Mesendoderm (in vitro differentiated cells): ENCODE data around the gene ZNF398.

Source experiments
- DNase-seq: peaks from one replicate; pipeline ENCODE4 v3.0.0; 2013
- H2AK5ac ChIP-seq: 2 replicates; pipeline ENCODE4 v1.6.1; 2013; ENCODE audit warnings: low read length, inconsistent platforms
- H2BK120ac ChIP-seq: 2 replicates; pipeline ENCODE4 v1.6.1; 2013; ENCODE audit warnings: low read depth, mild to moderate bottlenecking, low read length, moderate library complexity, mixed read lengths
- H2BK15ac ChIP-seq: replicated peaks from 2 replicates; pipeline ENCODE4 v1.6.1; 2013; ENCODE audit warnings: low read depth, mild to moderate bottlenecking, moderate library complexity
- H2BK5ac ChIP-seq: 2 replicates; pipeline ENCODE4 v1.6.1; 2013; ENCODE audit warnings: low read length, inconsistent platforms
- H3K18ac ChIP-seq: 2 replicates; pipeline ENCODE4 v1.6.1; 2013; ENCODE audit warnings: mild to moderate bottlenecking, low read length, mixed read lengths
- H3K23ac ChIP-seq: one replicate; pipeline ENCODE4 v1.6.1; 2013; ENCODE audit warnings: low read length
- H3K27ac ChIP-seq: 2 replicates; pipeline ENCODE4 v1.5.1; 2013; ENCODE audit warnings: low read depth, mild to moderate bottlenecking, inconsistent platforms, low read length, moderate library complexity
- H3K27me3 ChIP-seq: 2 replicates; pipeline ENCODE4 v1.6.1; 2013; ENCODE audit warnings: low read length, control low read depth, mild to moderate bottlenecking, inconsistent platforms; ENCODE audit not compliant: insufficient read depth, poor library complexity
- H3K36me3 ChIP-seq: 2 replicates; pipeline ENCODE4 v1.6.1; 2013; ENCODE audit warnings: low read length, inconsistent platforms; ENCODE audit not compliant: control insufficient read depth, insufficient read depth
- H3K4ac ChIP-seq: one replicate; pipeline ENCODE4 v1.6.1; 2013; ENCODE audit warnings: low read depth, mild to moderate bottlenecking, low read length, moderate library complexity
- H3K4me1 ChIP-seq: 2 replicates; pipeline ENCODE4 v1.6.1; 2013; ENCODE audit warnings: low read depth, low read length, inconsistent platforms; ENCODE audit not compliant: control insufficient read depth
- H3K4me2 ChIP-seq: 2 replicates; pipeline ENCODE4 v1.6.1; 2013; ENCODE audit warnings: low read length
- H3K4me3 ChIP-seq: 2 replicates; pipeline ENCODE4 v1.5.1; 2013; ENCODE audit warnings: mild to moderate bottlenecking, low read length
- H3K56ac ChIP-seq: one replicate; pipeline ENCODE4 v1.6.1; 2013; ENCODE audit warnings: low read length
- H3K79me1 ChIP-seq: 2 replicates; pipeline ENCODE4 v1.6.1; 2013; ENCODE audit warnings: low read length, inconsistent platforms
- H3K79me2 ChIP-seq: 2 replicates; pipeline ENCODE4 v1.6.1; 2013; ENCODE audit warnings: mild to moderate bottlenecking, low read length; ENCODE audit not compliant: control insufficient read depth, insufficient read depth
- H3K9ac ChIP-seq: 2 replicates; pipeline ENCODE4 v1.6.1; 2013; ENCODE audit warnings: low read length, inconsistent platforms
- H4K5ac ChIP-seq: one replicate; pipeline ENCODE4 v1.6.1; 2013; ENCODE audit warnings: low read length
- H4K8ac ChIP-seq: one replicate; pipeline ENCODE4 v1.6.1; 2013; ENCODE audit warnings: low read depth, mild to moderate bottlenecking, control low read depth, low read length, moderate library complexity
- WGBS: extraction: QIAGEN DNeasy Blood & Tissue Kit; methylation state at CpG from one replicate; pipeline ENCODE4 v1.1.7; 2013; ENCODE audit warnings: low lambda C conversion rate, missing lambda C conversion rate; ENCODE audit not compliant: insufficient coverage; ENCODE audit errors: extremely low coverage; 5-methylcytosine and 5-hydroxymethylcytosine counted together

The ZNF398 gene

GRCh38 chr7:149153346-149153745 is 6.1 kb downstream of the ZNF398 start:
- Histone ChIP-seq H2BK5ac (no peak overlapping the region), H2AK5ac (no peak overlapping the region), H3K9ac (no peak overlapping the region), H3K4me1 (no peaks in the 10 kb centered on the region), H3K56ac (no peak overlapping the region), H3K79me1 (peaks cover 3% of the 10 kb centered on the region), H3K4me2 (no peak overlapping the region), H4K5ac (no peak overlapping the region), H3K27ac (no peak overlapping the region), H4K8ac (no peak overlapping the region), H3K27me3 (no peaks in the 10 kb centered on the region), H2BK120ac (no peak overlapping the region), H3K4ac (no peak overlapping the region), H3K18ac (no peak overlapping the region), H3K23ac (no peak overlapping the region), H2BK15ac (no peak overlapping the region), H3K4me3 (no peak overlapping the region), H3K36me3 (no peaks in the 10 kb centered on the region), H3K79me2 (peaks cover 43% of the 10 kb centered on the region)
- no peak for DNase-seq
- WGBS, result no CpG with 5 or more reads among the region's 2 CpGs

GRCh38 chr7:149154056-149154455 is 6.8 kb downstream of the ZNF398 start:
- no peak overlapping the region for H3K9ac ChIP-seq

GRCh38 chr7:149156898-149157297 is 9.6 kb downstream of the ZNF398 start:
- H3K79me1 ChIP-seq, result no peaks in the 10 kb centered on the region
- WGBS, result no CpG with 5 or more reads among the region's 6 CpGs
- no peak overlapping the region for H3K4me3 ChIP-seq
- no peak overlapping the region for H2BK120ac ChIP-seq
- no peak overlapping the region for H3K56ac ChIP-seq
- no peak overlapping the region for H4K5ac ChIP-seq
- no peaks in the 10 kb centered on the region for H3K36me3 ChIP-seq
- H3K9ac ChIP-seq, result no peak overlapping the region
- H2BK15ac ChIP-seq, result no peak overlapping the region
- no peak overlapping the region for H2AK5ac ChIP-seq
- no peak overlapping the region for H2BK5ac ChIP-seq
- H3K79me2 ChIP-seq, result peaks cover 17% of the 10 kb centered on the region
- no peak overlapping the region for H3K4me2 ChIP-seq
- H3K4me1 ChIP-seq, result no peaks in the 10 kb centered on the region
- no peaks in the 10 kb centered on the region for H3K27me3 ChIP-seq
- H3K23ac ChIP-seq, result no peak overlapping the region
- no peak overlapping the region for H4K8ac ChIP-seq
- H3K18ac ChIP-seq, result no peak overlapping the region
- H3K4ac ChIP-seq, result no peak overlapping the region
- no peak overlapping the region for H3K27ac ChIP-seq
- no peak for DNase-seq

More at GRCh38 chr7:149154056-149154455, 6.8 kb downstream of the ZNF398 start:
- H2AK5ac ChIP-seq, result no peak overlapping the region
- peaks cover 38% of the 10 kb centered on the region for H3K79me2 ChIP-seq
- H2BK120ac ChIP-seq, result no peak overlapping the region
- no peak overlapping the region for H3K4ac ChIP-seq
- no peak overlapping the region for H3K4me3 ChIP-seq
- H2BK5ac ChIP-seq, result no peak overlapping the region
- H3K27me3 ChIP-seq, result no peaks in the 10 kb centered on the region
- H4K8ac ChIP-seq, result no peak overlapping the region
- no peak overlapping the region for H3K56ac ChIP-seq
- no CpG with 5 or more reads among the region's 11 CpGs for WGBS
- H3K18ac ChIP-seq, result no peak overlapping the region
- H3K4me1 ChIP-seq, result no peaks in the 10 kb centered on the region
- peaks cover 3% of the 10 kb centered on the region for H3K79me1 ChIP-seq
- no peak for DNase-seq
- no peak overlapping the region for H3K27ac ChIP-seq
- H2BK15ac ChIP-seq, result no peak overlapping the region
- H3K36me3 ChIP-seq, result no peaks in the 10 kb centered on the region
- H3K4me2 ChIP-seq, result no peak overlapping the region
- no peak overlapping the region for H3K23ac ChIP-seq
- H4K5ac ChIP-seq, result no peak overlapping the region

GRCh38 chr7:149161241-149161848 is 14.1 kb downstream of the ZNF398 start:
- no CpG with 5 or more reads among the region's 5 CpGs for WGBS
- no peaks in the 10 kb centered on the region for H3K4me1 ChIP-seq
- H4K5ac ChIP-seq, result no peak overlapping the region
- H3K79me2 ChIP-seq, result peaks cover 4% of the 10 kb centered on the region
- no peak overlapping the region for H3K4ac ChIP-seq
- no peak overlapping the region for H2BK15ac ChIP-seq
- H4K8ac ChIP-seq, result no peak overlapping the region
- no peaks in the 10 kb centered on the region for H3K79me1 ChIP-seq
- no peak overlapping the region for H3K18ac ChIP-seq
- no peak overlapping the region for H2BK5ac ChIP-seq
- H3K4me3 ChIP-seq, result no peak overlapping the region
- no peaks in the 10 kb centered on the region for H3K27me3 ChIP-seq
- no peak overlapping the region for H2AK5ac ChIP-seq
- no peak for DNase-seq
- no peak overlapping the region for H3K4me2 ChIP-seq
- H3K36me3 ChIP-seq, result no peaks in the 10 kb centered on the region
- no peak overlapping the region for H3K23ac ChIP-seq
- no peak overlapping the region for H2BK120ac ChIP-seq
- H3K27ac ChIP-seq, result no peak overlapping the region
- no peak overlapping the region for H3K9ac ChIP-seq
- H3K56ac ChIP-seq, result no peak overlapping the region

GRCh38 chr7:149166142-149166541 is 18.9 kb downstream of the ZNF398 start:
- H2BK120ac ChIP-seq, result no peak overlapping the region
- no peak overlapping the region for H4K8ac ChIP-seq
- no peak overlapping the region for H2BK5ac ChIP-seq
- H2BK15ac ChIP-seq, result no peak overlapping the region
- H3K4me3 ChIP-seq, result no peak overlapping the region
- H3K79me2 ChIP-seq, result peaks cover under 1% of the 10 kb centered on the region
- H3K36me3 ChIP-seq, result peaks cover 3% of the 10 kb centered on the region
- H3K4me1 ChIP-seq, result no peaks in the 10 kb centered on the region
- H3K4me2 ChIP-seq, result no peak overlapping the region
- H3K27me3 ChIP-seq, result no peaks in the 10 kb centered on the region
- H3K79me1 ChIP-seq, result no peaks in the 10 kb centered on the region
- no peak overlapping the region for H3K56ac ChIP-seq
- no peak overlapping the region for H4K5ac ChIP-seq
- no peak overlapping the region for H2AK5ac ChIP-seq
- no peak overlapping the region for H3K9ac ChIP-seq
- WGBS, result no CpG with 5 or more reads among the region's 1 CpG
- H3K18ac ChIP-seq, result no peak overlapping the region
- no peak overlapping the region for H3K4ac ChIP-seq
- no peak for DNase-seq
- no peak overlapping the region for H3K27ac ChIP-seq
- H3K23ac ChIP-seq, result no peak overlapping the region

GRCh38 chr7:149166630-149167352 is 19.5 kb downstream of the ZNF398 start:
- Histone ChIP-seq H4K5ac (no peak overlapping the region), H3K36me3 (peaks cover 4% of the 10 kb centered on the region), H3K4me3 (no peak overlapping the region), H3K79me1 (no peaks in the 10 kb centered on the region), H2BK5ac (no peak overlapping the region), H3K4me1 (no peaks in the 10 kb centered on the region), H3K23ac (no peak overlapping the region), H3K4ac (no peak overlapping the region), H4K8ac (no peak overlapping the region), H2BK15ac (no peak overlapping the region), H3K4me2 (no peak overlapping the region), H2BK120ac (no peak overlapping the region), H3K79me2 (no peaks in the 10 kb centered on the region), H3K27me3 (no peaks in the 10 kb centered on the region), H2AK5ac (no peak overlapping the region), H3K9ac (no peak overlapping the region), H3K18ac (no peak overlapping the region), H3K27ac (no peak overlapping the region), H3K56ac (no peak overlapping the region)
- DNase-seq, result no peak
